Stimulated activated naive CD8-positive, alpha-beta T cell treated with anti-CD3 and anti-CD28 coated beads, Interleukin-15, Interleukin-2, amounts not matched to agents 100 ng/mL and 50 ng/mL, for 24 hours (primary cell): ENCODE data around the gene ADAMTS2.

Source experiments
- H3K27ac Mint-ChIP-seq: one replicate; pipeline ENCODE4 v1.8.0; 2021; ENCODE audit warnings: mild to moderate bottlenecking, mixed read lengths
- H3K27me3 Mint-ChIP-seq: one replicate; pipeline ENCODE4 v1.8.0; 2021; ENCODE audit warnings: mixed read lengths
- H3K36me3 Mint-ChIP-seq: one replicate; pipeline ENCODE4 v1.8.0; 2021; ENCODE audit warnings: low read depth, mixed read lengths
- H3K4me1 Mint-ChIP-seq: one replicate; pipeline ENCODE4 v1.8.0; 2021; ENCODE audit warnings: low read depth, mixed read lengths
- H3K4me3 Mint-ChIP-seq: one replicate; pipeline ENCODE4 v1.8.0; 2021; ENCODE audit warnings: mild to moderate bottlenecking, mixed read lengths
- H3K9me3 Mint-ChIP-seq: one replicate; pipeline ENCODE4 v1.8.0; 2021; ENCODE audit warnings: mixed read lengths

Gene ADAMTS2

GRCh38 chr5:179339996-179340395 lies 5.3 kb downstream of the ADAMTS2 start:
- Mint-ChIP-seq H3K27ac (no peak overlapping the region), H3K36me3 (no peaks in the 10 kb centered on the region), H3K4me3 (no peak overlapping the region), H3K27me3 (peaks cover 26% of the 10 kb centered on the region), H3K9me3 (no peaks in the 10 kb centered on the region), H3K4me1 (peaks cover 9% of the 10 kb centered on the region)

GRCh38 chr5:179339081-179339480 lies 6.2 kb downstream of the ADAMTS2 start:
- peaks cover 29% of the 10 kb centered on the region for H3K27me3 Mint-ChIP-seq
- no peak overlapping the region for H3K4me3 Mint-ChIP-seq
- no peaks in the 10 kb centered on the region for H3K36me3 Mint-ChIP-seq
- peaks cover 9% of the 10 kb centered on the region for H3K4me1 Mint-ChIP-seq
- H3K9me3 Mint-ChIP-seq, result no peaks in the 10 kb centered on the region
- H3K27ac Mint-ChIP-seq, result no peak overlapping the region

GRCh38 chr5:179337796-179338676 lies 7.2 kb downstream of the ADAMTS2 start:
- Mint-ChIP-seq H3K36me3 (no peaks in the 10 kb centered on the region), H3K4me1 (peaks cover 3% of the 10 kb centered on the region), H3K27me3 (peaks cover 23% of the 10 kb centered on the region), H3K9me3 (no peaks in the 10 kb centered on the region), H3K27ac (no peak overlapping the region), H3K4me3 (no peak overlapping the region)

GRCh38 chr5:179336871-179337795 lies 8.1 kb downstream of the ADAMTS2 start:
- peaks cover 14% of the 10 kb centered on the region for H3K27me3 Mint-ChIP-seq
- H3K9me3 Mint-ChIP-seq, result no peaks in the 10 kb centered on the region
- H3K4me1 Mint-ChIP-seq, result no peaks in the 10 kb centered on the region
- H3K4me3 Mint-ChIP-seq, result no peak overlapping the region
- no peak overlapping the region for H3K27ac Mint-ChIP-seq
- H3K36me3 Mint-ChIP-seq, result no peaks in the 10 kb centered on the region

- Mint-ChIP-seq H3K27me3 (peaks cover 8% of the 10 kb centered on the region), H3K4me3 (no peak overlapping the region), H3K9me3 (no peaks in the 10 kb centered on the region), H3K4me1 (no peaks in the 10 kb centered on the region), H3K27ac (no peak overlapping the region), H3K36me3 (no peaks in the 10 kb centered on the region)
Observed at GRCh38 chr5:179336126-179336870, 9.0 kb downstream of the ADAMTS2 start.

- Mint-ChIP-seq H3K9me3 (no peaks in the 10 kb centered on the region), H3K27ac (no peak overlapping the region), H3K27me3 (peaks cover 9% of the 10 kb centered on the region)
Observed at GRCh38 chr5:179333796-179334761, 11.2 kb downstream of the ADAMTS2 start.

GRCh38 chr5:179332741-179333290 lies 12.4 kb downstream of the ADAMTS2 start:
- Mint-ChIP-seq H3K4me1 (no peaks in the 10 kb centered on the region), H3K36me3 (no peaks in the 10 kb centered on the region), H3K27ac (no peak overlapping the region), H3K9me3 (no peaks in the 10 kb centered on the region), H3K4me3 (no peak overlapping the region), H3K27me3 (peaks cover 10% of the 10 kb centered on the region)

More at GRCh38 chr5:179333796-179334761, 11.2 kb downstream of the ADAMTS2 start:
- H3K4me3 Mint-ChIP-seq, result no peak overlapping the region
- H3K36me3 Mint-ChIP-seq, result no peaks in the 10 kb centered on the region
- H3K4me1 Mint-ChIP-seq, result no peaks in the 10 kb centered on the region

GRCh38 chr5:179331591-179332375 lies 13.5 kb downstream of the ADAMTS2 start:
- no peaks in the 10 kb centered on the region for H3K4me1 Mint-ChIP-seq
- no peak overlapping the region for H3K27ac Mint-ChIP-seq
- H3K27me3 Mint-ChIP-seq, result peaks cover 13% of the 10 kb centered on the region
- H3K4me3 Mint-ChIP-seq, result no peak overlapping the region
- H3K36me3 Mint-ChIP-seq, result no peaks in the 10 kb centered on the region
- no peaks in the 10 kb centered on the region for H3K9me3 Mint-ChIP-seq

- Mint-ChIP-seq H3K27ac (no peak overlapping the region), H3K9me3 (no peaks in the 10 kb centered on the region), H3K27me3 (peaks cover 13% of the 10 kb centered on the region), H3K36me3 (no peaks in the 10 kb centered on the region), H3K4me3 (no peak overlapping the region), H3K4me1 (no peaks in the 10 kb centered on the region)
Observed at GRCh38 chr5:179330186-179330900, 14.9 kb downstream of the ADAMTS2 start.

- Mint-ChIP-seq H3K9me3 (no peaks in the 10 kb centered on the region), H3K4me3 (no peak overlapping the region), H3K27me3 (peaks cover 9% of the 10 kb centered on the region), H3K36me3 (no peaks in the 10 kb centered on the region), H3K4me1 (no peaks in the 10 kb centered on the region), H3K27ac (no peak overlapping the region)
Observed at GRCh38 chr5:179328291-179328690, 17.0 kb downstream of the ADAMTS2 start.

GRCh38 chr5:179327021-179327735 lies 18.1 kb downstream of the ADAMTS2 start:
- H3K27ac Mint-ChIP-seq, result no peak overlapping the region
- no peak overlapping the region for H3K4me3 Mint-ChIP-seq
- H3K9me3 Mint-ChIP-seq, result no peaks in the 10 kb centered on the region
- H3K4me1 Mint-ChIP-seq, result no peaks in the 10 kb centered on the region
- no peaks in the 10 kb centered on the region for H3K36me3 Mint-ChIP-seq
- peaks cover 9% of the 10 kb centered on the region for H3K27me3 Mint-ChIP-seq
